8988T (cell line): ENCODE results near the gene ARHGAP32.
"Not testable (repeated sequence)": the region's sequence is repeated elsewhere in the genome, so short reads cannot be mapped to it uniquely, and the experiment has no call there.

Experiments used
- DNase-seq: peaks from one replicate; pipeline ENCODE4 v3.0.0; 2011

Gene ARHGAP32

GRCh38 chr11:129018991-129019390 lies 173.1 kb downstream of the ARHGAP32 start:
- no peak for DNase-seq

DNA sequence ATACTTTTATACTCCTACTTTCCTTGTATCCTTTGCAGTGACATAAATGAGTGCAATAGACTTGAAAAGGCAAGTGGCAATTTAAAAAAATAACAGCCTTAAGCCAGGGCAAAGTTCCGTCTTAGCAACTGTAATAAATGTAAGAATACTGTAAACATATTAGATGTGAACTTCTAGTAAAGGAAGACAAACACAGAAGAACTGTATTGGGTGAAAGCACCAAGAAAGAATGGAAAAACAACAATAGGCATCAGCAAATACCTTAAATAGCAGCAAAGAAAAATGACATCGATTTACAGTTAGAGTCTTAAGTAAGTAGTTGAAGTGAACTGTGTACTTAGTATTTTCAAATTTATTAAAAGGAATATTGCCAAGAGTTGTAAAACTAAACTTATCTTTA lies 174.0 kb downstream of the ARHGAP32 start:
- no peak for DNase-seq

DNA sequence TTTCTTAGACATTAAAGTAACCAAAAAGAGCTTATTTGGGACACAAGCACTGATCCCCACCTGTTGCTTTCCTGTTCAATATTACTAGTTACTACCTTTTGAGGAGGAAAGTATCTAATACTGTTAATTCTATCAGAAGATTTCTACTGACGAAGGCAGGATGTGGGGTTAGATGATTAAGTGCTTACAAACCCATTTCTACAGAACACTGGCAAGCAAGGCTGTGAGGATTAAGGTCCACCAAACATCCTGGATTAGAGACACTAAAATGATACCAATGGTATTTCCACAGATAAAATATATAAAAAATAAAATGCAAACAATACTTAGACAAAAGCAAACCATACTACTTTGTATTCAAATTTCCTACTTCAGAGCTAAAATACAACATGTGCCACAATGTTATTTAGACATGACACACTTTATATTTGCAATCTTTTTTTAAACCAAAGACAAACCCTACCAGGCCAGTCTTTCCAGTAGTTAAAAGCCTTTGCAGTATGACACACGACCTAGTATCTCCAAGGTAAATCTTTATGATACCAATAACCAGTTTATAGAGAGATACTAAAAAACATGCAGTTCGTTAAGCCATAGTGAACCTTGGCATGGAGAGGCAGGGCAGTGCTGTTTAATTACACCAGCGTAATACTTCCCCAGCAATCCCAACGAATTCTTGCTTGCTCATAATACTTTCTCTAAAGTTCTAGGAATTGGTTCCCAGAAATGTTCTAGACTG lies 178.2 kb downstream of the ARHGAP32 start:
- no peak for DNase-seq

- DNase-seq: no peak
Measured at GRCh38 chr11:129012880-129013279, 179.2 kb downstream of the ARHGAP32 start.

- no peak for DNase-seq
Measured at GRCh38 chr11:129006161-129006560, 186.0 kb downstream of the ARHGAP32 start.

- not testable (repeated sequence) for DNase-seq
Measured at GRCh38 chr11:128999165-128999564, 193.0 kb downstream of the ARHGAP32 start.

DNA sequence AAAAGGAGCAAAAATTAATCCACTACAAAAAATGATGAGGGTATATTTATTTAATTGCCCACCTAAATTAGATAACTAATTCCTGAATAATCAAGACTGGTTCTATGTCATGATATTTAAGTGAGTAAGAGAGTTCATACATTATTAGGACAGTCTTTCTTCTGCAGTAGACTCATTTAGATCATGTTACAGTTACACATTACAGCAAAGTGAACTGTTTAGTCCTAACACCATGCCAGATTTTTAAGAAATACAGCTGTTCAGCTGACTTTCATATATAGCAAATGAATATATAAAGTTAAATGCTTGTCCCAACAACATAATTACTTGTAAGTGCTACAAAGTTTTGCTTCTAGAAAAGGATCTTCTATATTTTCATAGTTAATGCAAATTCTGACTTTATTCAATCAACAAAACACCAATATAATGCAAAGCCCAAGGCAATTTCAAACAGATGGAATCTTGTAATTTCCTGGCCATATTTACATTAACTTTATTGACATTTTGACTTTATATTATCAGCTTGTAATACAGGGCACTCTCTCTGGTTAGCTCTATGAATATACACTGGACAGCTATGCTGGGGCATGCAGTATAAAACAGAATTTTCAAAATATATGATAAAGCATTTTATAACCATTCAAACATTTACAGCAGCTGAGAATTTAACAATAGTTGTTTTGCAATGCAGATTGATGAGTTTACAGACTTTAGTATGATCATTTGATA lies 203.7 kb downstream of the ARHGAP32 start:
- no peak for DNase-seq

DNA sequence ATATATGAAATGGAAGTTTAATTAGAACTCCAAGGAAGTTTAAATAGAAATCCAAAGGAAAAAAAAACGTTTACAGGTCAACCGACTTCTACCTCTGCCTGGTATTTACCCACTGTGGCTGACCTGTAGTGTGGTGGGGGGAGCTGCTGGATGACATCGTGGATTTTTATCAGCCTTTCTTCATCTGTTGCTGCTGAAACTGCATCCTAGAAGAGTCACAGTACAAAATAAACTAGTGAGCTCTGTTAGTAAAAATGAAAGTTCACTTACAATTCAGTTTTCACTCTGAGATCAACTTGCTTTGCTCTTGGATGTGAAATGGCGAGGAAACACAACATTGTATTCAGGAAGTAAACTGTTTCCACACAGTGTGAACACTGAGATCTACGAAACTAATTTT lies 206.2 kb downstream of the ARHGAP32 start:
- no peak for DNase-seq

GRCh38 chr11:128983023-128983422 lies 209.1 kb downstream of the ARHGAP32 start:
- no peak for DNase-seq

- no peak for DNase-seq
Measured at GRCh38 chr11:128981254-128981653, 210.9 kb downstream of the ARHGAP32 start.

DNA sequence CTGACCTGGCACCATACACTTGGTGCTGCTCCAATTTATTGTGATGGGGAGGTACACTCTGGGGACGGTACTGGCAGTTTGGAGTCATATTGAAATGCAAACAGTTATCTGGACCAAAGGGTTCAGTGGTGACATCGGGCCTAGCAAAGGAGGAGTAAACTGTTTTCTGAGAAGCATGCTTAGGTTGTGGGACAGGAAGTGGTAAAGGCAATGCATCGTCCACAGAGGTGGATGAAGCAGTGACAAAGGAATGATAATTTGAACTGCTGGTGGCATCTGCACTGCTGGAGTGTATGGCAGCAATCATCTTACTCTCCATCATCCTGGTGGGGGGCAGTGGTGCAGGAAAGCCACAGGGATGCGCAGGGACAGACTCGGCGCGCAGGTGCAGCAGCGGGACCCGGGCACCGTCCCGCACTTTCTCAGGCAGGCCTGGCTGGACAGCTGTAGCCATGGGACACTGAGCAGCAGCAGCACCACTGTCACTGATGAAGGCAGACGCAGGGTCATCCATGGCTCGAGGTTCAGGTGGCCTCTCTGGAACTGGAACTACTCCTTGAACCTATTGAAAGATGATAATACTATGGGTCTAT lies 221.4 kb downstream of the ARHGAP32 start:
- no peak for DNase-seq

GRCh38 chr11:128968916-128969315 lies 223.2 kb downstream of the ARHGAP32 start:
- no peak for DNase-seq

GRCh38 chr11:128967578-128967977 lies 224.5 kb downstream of the ARHGAP32 start:
- DNase-seq: no peak

- no peak for DNase-seq
Measured at GRCh38 chr11:128965485-128965884, 226.6 kb downstream of the ARHGAP32 start.

- no peak for DNase-seq
Measured at GRCh38 chr11:128964463-128964930, 227.6 kb downstream of the ARHGAP32 start.

DNA sequence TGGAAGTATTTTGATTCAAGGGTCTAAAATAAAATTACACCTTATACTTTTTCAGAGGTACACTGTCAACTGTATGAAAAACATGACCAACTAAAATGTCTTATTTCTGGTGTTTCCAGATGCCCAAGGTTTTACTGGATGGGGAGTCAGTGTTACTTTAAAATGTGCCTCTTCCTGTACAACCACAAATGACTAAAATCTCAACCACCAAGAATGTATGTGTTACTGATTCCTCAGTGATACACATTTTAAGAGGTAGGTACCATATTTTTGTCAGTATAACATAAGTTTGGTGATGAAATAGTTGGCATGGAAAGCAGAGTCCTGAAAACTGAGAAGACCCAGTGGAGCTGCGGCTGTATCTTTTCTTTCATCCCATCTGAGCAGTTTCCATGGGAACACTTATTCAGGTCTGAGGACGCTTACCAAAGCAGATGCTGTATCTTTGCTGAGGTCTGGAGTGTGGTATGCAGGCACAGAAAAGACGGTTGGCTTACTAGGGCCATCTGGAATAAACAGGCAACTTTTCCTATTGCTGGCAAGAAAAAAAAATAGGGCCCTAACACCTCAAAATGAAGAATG lies 228.3 kb downstream of the ARHGAP32 start:
- DNase-seq: no peak

GRCh38 chr11:128962896-128963295 lies 229.2 kb downstream of the ARHGAP32 start:
- no peak for DNase-seq

GRCh38 chr11:128961645-128962044 lies 230.5 kb downstream of the ARHGAP32 start:
- no peak for DNase-seq

GRCh38 chr11:128957202-128957482 lies 235.0 kb downstream of the ARHGAP32 start:
- no peak for DNase-seq

DNA sequence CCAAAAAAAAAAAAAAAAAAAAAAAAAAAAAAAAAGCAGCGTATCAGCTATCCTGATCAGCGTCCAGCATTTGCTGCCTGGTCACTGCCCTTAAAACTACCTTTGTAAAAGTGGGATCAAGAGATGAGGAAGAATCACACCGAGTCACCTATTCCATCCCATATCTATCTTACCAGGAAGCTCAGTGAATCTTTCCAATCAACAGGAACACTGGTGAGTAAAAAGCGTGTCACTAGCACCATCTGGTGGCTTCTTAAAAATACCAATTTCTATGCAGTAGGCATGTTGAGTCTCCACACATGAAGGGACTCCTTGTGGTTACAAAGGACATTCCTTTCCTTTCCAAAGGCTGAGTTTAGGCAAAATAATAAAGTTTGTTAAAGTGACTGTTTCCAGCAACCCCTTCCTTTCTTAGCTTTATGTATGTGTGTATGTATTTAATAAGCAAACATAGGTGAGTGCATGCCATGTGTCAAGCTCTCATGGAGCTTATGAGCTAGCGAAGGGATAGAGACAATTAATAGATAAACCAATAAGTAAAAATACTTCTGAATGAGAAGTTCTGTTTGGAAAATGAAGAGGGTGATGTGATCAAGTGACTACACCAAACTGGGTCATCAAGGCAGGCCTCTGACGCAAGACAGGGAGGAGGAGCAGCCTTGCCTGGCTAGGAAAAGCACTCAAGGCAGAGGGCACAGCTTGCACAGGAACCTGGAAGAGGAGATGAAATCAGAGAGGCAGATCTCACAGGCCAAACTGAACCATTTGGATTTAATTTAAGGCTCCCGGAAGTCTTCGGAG lies 235.5 kb downstream of the ARHGAP32 start:
- DNase-seq: peak; percentile 56

DNA sequence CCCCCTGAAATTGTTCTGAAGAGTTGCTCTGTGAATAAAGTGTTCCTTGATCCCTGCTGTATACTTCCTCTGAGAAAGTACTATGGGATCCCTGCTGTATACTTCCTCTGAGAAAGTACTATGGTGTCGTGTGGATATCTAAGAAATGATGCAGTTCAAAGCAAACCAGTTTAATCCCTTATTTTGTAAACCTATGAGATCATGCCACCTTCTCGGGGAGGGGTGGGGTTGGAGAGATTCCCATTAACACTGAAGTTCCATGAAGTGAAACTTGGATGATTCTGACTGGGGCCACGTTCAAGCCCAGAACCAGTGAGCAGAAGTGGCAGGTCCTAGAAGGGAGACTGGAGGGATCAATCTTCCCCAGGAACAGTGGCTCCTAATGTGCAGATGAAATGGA lies 236.5 kb downstream of the ARHGAP32 start:
- no peak for DNase-seq

- no peak for DNase-seq
Measured at GRCh38 chr11:128953151-128953550, 239.0 kb downstream of the ARHGAP32 start.
